ENCODE results near the gene CRABP1. TPM values are rescaled to one million over a fixed set of nuclear protein-coding genes. Genes with fewer than 3 reads are reported as not detected.

The CRABP1 gene
- total and polyA plus RNA-seq, 2 donors from 2014 or later = 61.0 TPM; not detected in 1

DNA sequence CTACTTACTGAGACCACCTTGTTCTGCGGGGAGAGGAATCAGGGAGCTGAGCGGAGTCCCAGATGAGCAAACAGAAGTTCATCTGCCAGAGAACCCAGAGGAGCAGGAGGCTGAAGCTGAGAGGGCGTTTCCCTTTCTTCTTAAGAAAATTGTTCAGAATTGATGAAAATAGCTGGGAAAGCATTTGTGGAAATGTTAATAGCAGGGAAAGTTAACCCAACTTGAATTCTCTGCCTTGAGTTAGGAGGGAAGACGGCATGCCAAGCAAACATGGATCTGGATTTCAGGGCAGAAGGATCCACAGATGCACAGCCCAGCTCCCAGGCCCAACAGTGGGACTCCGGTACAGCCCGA is 23.2 kb downstream of the CRABP1 start:
- Histone ChIP-seq H3K4me1 (ENCODE audit: control insufficient read depth in 2 of 3, insufficient read depth in 2 of 3, low read depth in 1 of 3, low read length in 3 of 3) (no peaks in the 10 kb centered on the region), H3K27ac (ENCODE audit: low read depth in 2 of 2, low read length in 2 of 2) (no peak overlapping the region), H3K4me3 (ENCODE audit: low read length in 3 of 3) (no peak overlapping the region), H3K27me3 (ENCODE audit: control insufficient read depth, insufficient read depth, low read length) (no peaks in the 10 kb centered on the region), H3K36me3 (ENCODE audit: control insufficient read depth in 2 of 3, insufficient read depth in 3 of 3, low read length in 3 of 3) (no peaks in the 10 kb centered on the region), H3K9ac (ENCODE audit: low read length in 3 of 3) (no peak overlapping the region), H3K9me3 (ENCODE audit: control insufficient read depth in 2 of 3, insufficient read depth in 1 of 3, low read length in 3 of 3) (no peaks in the 10 kb centered on the region)
- intact Hi-C loops (cut with DNase I) = no loop called here
- DNase-seq = no peak
- FAIRE-seq = no peak
- TF ChIP-seq, protein P1, sequence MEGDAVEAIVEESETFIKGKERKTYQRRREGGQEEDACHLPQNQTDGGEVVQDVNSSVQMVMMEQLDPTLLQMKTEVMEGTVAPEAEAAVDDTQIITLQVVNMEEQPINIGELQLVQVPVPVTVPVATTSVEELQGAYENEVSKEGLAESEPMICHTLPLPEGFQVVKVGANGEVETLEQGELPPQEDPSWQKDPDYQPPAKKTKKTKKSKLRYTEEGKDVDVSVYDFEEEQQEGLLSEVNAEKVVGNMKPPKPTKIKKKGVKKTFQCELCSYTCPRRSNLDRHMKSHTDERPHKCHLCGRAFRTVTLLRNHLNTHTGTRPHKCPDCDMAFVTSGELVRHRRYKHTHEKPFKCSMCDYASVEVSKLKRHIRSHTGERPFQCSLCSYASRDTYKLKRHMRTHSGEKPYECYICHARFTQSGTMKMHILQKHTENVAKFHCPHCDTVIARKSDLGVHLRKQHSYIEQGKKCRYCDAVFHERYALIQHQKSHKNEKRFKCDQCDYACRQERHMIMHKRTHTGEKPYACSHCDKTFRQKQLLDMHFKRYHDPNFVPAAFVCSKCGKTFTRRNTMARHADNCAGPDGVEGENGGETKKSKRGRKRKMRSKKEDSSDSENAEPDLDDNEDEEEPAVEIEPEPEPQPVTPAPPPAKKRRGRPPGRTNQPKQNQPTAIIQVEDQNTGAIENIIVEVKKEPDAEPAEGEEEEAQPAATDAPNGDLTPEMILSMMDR (IDR thresholded peaks at IDR 0.05; ENCODE audit: borderline replicate concordance, extremely low read depth, insufficient read depth) = no peak

GRCh38 chr15:78364233-78364632 is 24.1 kb downstream of the CRABP1 start:
- Histone ChIP-seq H3K27me3 (ENCODE audit: control insufficient read depth, insufficient read depth, low read length) (no peaks in the 10 kb centered on the region), H3K36me3 (ENCODE audit: control insufficient read depth in 2 of 3, insufficient read depth in 3 of 3, low read length in 3 of 3) (no peaks in the 10 kb centered on the region), H3K4me3 (ENCODE audit: low read length in 3 of 3) (no peak overlapping the region), H3K4me1 (ENCODE audit: control insufficient read depth in 2 of 3, insufficient read depth in 2 of 3, low read depth in 1 of 3, low read length in 3 of 3) (no peaks in the 10 kb centered on the region), H3K9ac (ENCODE audit: low read length in 3 of 3) (no peak overlapping the region), H3K27ac (ENCODE audit: low read depth in 2 of 2, low read length in 2 of 2) (no peak overlapping the region), H3K9me3 (ENCODE audit: control insufficient read depth in 2 of 3, insufficient read depth in 1 of 3, low read length in 3 of 3) (no peaks in the 10 kb centered on the region)
- TF ChIP-seq, protein P1 (IDR thresholded peaks at IDR 0.05; ENCODE audit: borderline replicate concordance, extremely low read depth, insufficient read depth) = no peak
- DNase-seq (peak in 1 of 5 donors; percentile 40), FAIRE-seq (no peak)
- intact Hi-C loops (cut with DNase I) = no loop called here

DNA sequence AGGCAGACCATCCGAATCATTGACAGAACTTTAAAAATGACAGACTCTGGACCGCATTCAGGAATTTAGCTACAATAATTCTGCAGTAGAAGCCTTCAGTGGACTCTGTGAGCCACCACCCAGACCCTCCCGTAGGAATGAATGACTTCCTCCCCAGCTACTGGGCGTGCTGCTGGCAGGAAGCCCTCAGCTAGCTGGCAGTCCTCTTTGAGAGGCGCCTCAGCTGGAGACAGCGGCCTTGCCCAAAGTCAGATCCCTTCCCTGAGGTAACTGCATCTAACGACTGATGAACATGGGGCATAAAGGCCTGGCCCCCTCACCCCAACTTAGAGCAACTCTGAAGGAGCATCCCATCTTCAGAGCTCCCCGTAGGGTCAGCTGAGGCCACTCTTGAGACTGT is 25.8 kb downstream of the CRABP1 start:
- intact Hi-C loops (cut with DNase I) = no loop called here
- Histone ChIP-seq H3K4me3 (ENCODE audit: low read length in 3 of 3) (no peak overlapping the region), H3K9ac (ENCODE audit: low read length in 3 of 3) (no peak overlapping the region), H3K4me1 (ENCODE audit: control insufficient read depth in 2 of 3, insufficient read depth in 2 of 3, low read depth in 1 of 3, low read length in 3 of 3) (no peaks in the 10 kb centered on the region), H3K36me3 (ENCODE audit: control insufficient read depth in 2 of 3, insufficient read depth in 3 of 3, low read length in 3 of 3) (no peaks in the 10 kb centered on the region), H3K27ac (ENCODE audit: low read depth in 2 of 2, low read length in 2 of 2) (no peak overlapping the region), H3K9me3 (ENCODE audit: control insufficient read depth in 2 of 3, insufficient read depth in 1 of 3, low read length in 3 of 3) (no peaks in the 10 kb centered on the region), H3K27me3 (ENCODE audit: control insufficient read depth, insufficient read depth, low read length) (no peaks in the 10 kb centered on the region)
- FAIRE-seq (no peak), DNase-seq (no peak)
- TF ChIP-seq, protein P1 (IDR thresholded peaks at IDR 0.05; ENCODE audit: borderline replicate concordance, extremely low read depth, insufficient read depth) = no peak

DNA sequence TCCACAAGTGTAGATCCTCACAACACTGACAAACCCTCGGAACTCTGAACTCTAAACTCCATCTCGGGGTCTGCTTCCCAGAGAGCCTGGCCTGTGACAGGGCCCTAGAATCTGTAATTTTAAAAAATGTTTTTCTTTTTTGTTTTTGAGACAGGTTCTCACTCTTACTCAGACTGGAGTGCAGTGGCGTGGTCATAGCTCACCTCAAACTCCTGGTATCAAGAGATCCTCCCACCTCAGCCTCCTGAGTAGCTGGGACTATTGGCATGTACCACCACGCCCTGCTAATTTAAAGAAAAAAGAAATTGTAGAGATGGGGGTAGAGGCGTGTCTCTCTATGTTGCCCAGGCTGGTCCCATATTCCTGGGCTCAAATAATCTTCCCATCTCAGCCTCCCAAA is 26.2 kb downstream of the CRABP1 start:
- Histone ChIP-seq H3K4me1 (ENCODE audit: control insufficient read depth in 2 of 3, insufficient read depth in 2 of 3, low read depth in 1 of 3, low read length in 3 of 3) (no peaks in the 10 kb centered on the region), H3K36me3 (ENCODE audit: control insufficient read depth in 2 of 3, insufficient read depth in 3 of 3, low read length in 3 of 3) (no peaks in the 10 kb centered on the region), H3K9me3 (ENCODE audit: control insufficient read depth in 2 of 3, insufficient read depth in 1 of 3, low read length in 3 of 3) (no peaks in the 10 kb centered on the region), H3K27ac (ENCODE audit: low read depth in 2 of 2, low read length in 2 of 2) (no peak overlapping the region), H3K4me3 (ENCODE audit: low read length in 3 of 3) (no peak overlapping the region), H3K9ac (ENCODE audit: low read length in 3 of 3) (no peak overlapping the region), H3K27me3 (ENCODE audit: control insufficient read depth, insufficient read depth, low read length) (no peaks in the 10 kb centered on the region)
- TF ChIP-seq, protein P1 (IDR thresholded peaks at IDR 0.05; ENCODE audit: borderline replicate concordance, extremely low read depth, insufficient read depth) = no peak
- no peak for FAIRE-seq
- intact Hi-C loops (cut with DNase I) = no loop called here
- no peak for DNase-seq
